ENCODE data around the gene ATP10A. TPM values are rescaled to one million over a fixed set of nuclear protein-coding genes. Genes with fewer than 3 reads are reported as not detected.

Gene ATP10A
- total RNA-seq, 1 donor from 2014 or later = not detected

DNA sequence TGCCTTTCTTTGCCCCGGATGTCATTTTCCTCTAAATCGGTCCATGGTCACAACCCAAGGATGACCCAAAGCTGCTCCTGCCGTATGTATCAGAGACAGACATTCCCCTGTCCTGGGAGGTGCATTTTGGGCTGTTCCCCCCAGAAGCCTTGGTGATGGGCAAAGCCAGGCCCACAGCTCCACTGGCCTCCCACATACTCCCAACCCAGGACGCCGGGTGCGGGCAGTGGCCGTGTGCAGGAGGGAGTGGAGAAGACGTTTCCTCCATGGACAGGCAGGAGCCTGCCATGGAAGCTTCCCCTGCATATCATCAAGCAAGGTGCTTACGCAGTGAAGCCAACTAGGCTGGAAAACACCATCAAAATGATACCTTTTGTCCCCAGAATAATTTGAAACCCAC, 175.0 kb downstream of the ATP10A start:
- TF ChIP-seq, protein P1, sequence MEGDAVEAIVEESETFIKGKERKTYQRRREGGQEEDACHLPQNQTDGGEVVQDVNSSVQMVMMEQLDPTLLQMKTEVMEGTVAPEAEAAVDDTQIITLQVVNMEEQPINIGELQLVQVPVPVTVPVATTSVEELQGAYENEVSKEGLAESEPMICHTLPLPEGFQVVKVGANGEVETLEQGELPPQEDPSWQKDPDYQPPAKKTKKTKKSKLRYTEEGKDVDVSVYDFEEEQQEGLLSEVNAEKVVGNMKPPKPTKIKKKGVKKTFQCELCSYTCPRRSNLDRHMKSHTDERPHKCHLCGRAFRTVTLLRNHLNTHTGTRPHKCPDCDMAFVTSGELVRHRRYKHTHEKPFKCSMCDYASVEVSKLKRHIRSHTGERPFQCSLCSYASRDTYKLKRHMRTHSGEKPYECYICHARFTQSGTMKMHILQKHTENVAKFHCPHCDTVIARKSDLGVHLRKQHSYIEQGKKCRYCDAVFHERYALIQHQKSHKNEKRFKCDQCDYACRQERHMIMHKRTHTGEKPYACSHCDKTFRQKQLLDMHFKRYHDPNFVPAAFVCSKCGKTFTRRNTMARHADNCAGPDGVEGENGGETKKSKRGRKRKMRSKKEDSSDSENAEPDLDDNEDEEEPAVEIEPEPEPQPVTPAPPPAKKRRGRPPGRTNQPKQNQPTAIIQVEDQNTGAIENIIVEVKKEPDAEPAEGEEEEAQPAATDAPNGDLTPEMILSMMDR (IDR thresholded peaks at IDR 0.05) = no peak
- H3K9me3 Mint-ChIP-seq = peaks cover under 1% of the 10 kb centered on the region
- ATAC-seq (ENCODE audit: low read depth) (no peak), DNase-seq (no peak)
- no peaks in the 10 kb centered on the region for H3K27me3 Mint-ChIP-seq
- H3K4me1 Mint-ChIP-seq = no peaks in the 10 kb centered on the region
- ChIA-PET CTCF (no interaction called here), POLR2A (no interaction called here)
- no peak overlapping the region for H3K4me3 Mint-ChIP-seq
- intact Hi-C loops (cut with micrococcal nuclease) = no loop called here
- H3K27ac Mint-ChIP-seq = no peak overlapping the region
- no peaks in the 10 kb centered on the region for H3K36me3 Mint-ChIP-seq (ENCODE audit: low read depth)

DNA sequence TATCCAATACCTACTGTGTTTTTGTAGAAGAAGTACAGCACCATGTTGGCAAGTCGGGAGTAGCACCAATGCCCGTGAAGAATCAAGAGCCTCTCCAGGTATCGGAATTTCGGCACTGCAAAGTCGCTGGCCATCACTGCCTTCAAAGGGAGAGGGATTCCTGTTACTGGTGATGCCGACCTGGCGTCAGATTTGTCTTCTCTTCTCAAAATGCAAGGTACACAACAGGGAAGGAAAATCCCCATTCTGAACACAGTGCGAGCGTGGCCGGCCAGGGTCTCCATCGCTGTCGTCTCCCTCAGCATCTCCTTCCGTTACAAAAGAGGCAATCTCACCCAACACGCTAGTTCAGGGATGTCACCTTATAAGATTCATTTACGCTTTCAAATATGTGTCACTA, 175.4 kb downstream of the ATP10A start:
- H3K36me3 Mint-ChIP-seq (ENCODE audit: low read depth) = no peaks in the 10 kb centered on the region
- ATAC-seq (ENCODE audit: low read depth) (no peak), DNase-seq (no peak)
- ChIA-PET CTCF (no interaction called here), POLR2A (no interaction called here)
- no peak overlapping the region for H3K4me3 Mint-ChIP-seq
- no peaks in the 10 kb centered on the region for H3K4me1 Mint-ChIP-seq
- H3K27ac Mint-ChIP-seq = no peak overlapping the region
- TF ChIP-seq, protein P1 (IDR thresholded peaks at IDR 0.05) = no peak
- no peaks in the 10 kb centered on the region for H3K27me3 Mint-ChIP-seq
- H3K9me3 Mint-ChIP-seq = peaks cover 3% of the 10 kb centered on the region
- intact Hi-C loops (cut with micrococcal nuclease) = no loop called here

DNA sequence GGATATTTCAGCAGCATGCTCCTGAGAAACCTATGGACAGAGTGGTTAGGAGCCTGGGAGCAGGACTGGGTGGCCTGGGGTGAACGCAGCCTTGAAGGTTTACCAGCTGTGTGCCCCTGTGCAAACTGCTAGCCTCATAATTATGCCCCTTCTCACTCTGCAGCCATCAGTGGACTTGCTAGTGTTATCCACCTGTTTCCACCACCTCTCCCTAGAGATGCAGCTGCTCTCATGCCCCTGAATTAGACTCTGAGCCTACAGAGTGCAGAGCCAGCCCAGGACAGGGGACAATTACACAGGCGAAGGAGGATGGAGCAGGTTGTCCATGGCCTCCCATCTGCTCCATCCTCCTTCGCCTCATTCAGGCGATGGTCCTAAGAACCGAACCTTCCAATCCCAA, 175.9 kb downstream of the ATP10A start:
- Mint-ChIP-seq H3K27ac (no peak overlapping the region), H3K36me3 (ENCODE audit: low read depth) (no peaks in the 10 kb centered on the region), H3K4me3 (no peak overlapping the region), H3K4me1 (no peaks in the 10 kb centered on the region), H3K27me3 (no peaks in the 10 kb centered on the region), H3K9me3 (peaks cover 3% of the 10 kb centered on the region)
- DNase-seq (no peak), ATAC-seq (ENCODE audit: low read depth) (no peak)
- intact Hi-C loops (cut with micrococcal nuclease) = no loop called here
- POLR2A ChIA-PET = no interaction called here
- CTCF ChIA-PET = no interaction called here
- TF ChIP-seq, protein P1 (IDR thresholded peaks at IDR 0.05) = no peak

DNA sequence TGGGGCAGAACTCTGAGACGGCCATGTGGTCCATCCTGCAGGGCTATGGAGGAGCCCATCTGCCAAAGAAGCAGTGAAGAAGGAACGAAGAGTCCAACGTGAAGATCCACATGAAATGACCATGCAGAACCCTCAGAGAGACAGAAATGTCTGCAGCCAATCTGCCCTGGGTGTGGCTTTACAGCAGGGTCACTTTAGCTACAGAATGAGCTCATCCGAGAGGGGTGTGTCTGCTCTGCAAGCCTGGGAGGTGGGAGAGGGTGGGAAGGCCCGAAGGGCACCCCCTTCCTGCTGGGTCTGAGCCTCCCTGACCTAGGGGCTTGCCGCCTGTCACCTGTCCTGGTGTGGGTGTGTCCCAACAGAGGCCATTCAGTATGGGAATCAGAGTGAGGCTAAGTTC, 176.3 kb downstream of the ATP10A start:
- ATAC-seq (ENCODE audit: low read depth) = no peak
- TF ChIP-seq, protein P1 (IDR thresholded peaks at IDR 0.05) = no peak
- CTCF ChIA-PET = no interaction called here
- Mint-ChIP-seq H3K4me1 (no peaks in the 10 kb centered on the region), H3K4me3 (no peak overlapping the region), H3K9me3 (peaks cover 3% of the 10 kb centered on the region), H3K27me3 (no peaks in the 10 kb centered on the region), H3K36me3 (ENCODE audit: low read depth) (no peaks in the 10 kb centered on the region), H3K27ac (no peak overlapping the region)
- no peak for DNase-seq
- POLR2A ChIA-PET = no interaction called here
- intact Hi-C loops (cut with micrococcal nuclease) = no loop called here

DNA sequence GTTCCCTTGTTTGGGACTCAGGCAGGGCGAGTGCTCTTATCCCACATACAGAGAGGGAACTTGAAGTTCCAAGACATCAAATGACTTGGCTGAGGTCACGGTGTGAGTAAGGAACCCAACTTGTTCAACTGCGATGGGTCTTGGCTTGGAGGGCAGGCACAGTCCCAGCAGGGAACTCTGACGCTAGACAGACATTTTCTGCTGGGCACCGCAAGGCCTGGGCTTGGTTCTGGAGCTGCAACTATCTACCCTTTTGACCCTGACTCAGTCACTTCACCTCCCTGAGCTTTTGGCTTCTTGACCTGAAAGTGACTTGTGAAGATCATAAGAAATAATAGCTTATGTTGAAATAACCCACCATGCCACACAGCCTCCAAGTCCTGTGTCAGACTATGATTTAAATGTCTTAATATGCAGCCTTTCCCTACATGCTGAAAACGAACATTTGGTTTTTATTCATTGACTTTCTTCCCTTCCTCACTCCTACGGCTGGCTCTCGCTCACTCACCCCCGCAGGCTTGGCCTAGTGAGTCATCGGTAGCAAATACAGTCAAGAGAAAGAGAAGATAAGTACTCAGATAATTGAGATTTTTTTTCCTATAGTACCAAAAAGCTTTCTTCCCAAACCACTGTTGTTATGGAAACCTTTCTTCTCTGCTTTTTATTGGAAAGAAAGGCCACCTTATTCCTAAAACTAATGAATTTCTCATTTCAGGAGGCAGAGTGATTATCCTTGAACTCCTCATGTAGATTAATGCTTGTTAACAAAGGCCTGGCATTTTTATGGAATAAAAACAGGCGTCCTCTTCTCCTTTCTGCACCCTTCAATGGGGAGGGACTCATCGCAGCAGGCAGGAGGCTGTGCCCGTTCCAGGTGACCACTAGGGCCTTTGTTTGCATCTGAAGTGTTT, 178.4 kb downstream of the ATP10A start:
- no peak for ATAC-seq (ENCODE audit: low read depth)
- POLR2A ChIA-PET = no interaction called here
- intact Hi-C loops (cut with micrococcal nuclease) = no loop called here

More for the DNA sequence above, 178.4 kb downstream of the ATP10A start:
- Mint-ChIP-seq H3K27me3 (no peaks in the 10 kb centered on the region), H3K27ac (no peak overlapping the region), H3K36me3 (ENCODE audit: low read depth) (no peaks in the 10 kb centered on the region), H3K4me1 (no peaks in the 10 kb centered on the region), H3K4me3 (no peak overlapping the region), H3K9me3 (peaks cover 3% of the 10 kb centered on the region)
- CTCF ChIA-PET = no interaction called here
- no peak for DNase-seq
- TF ChIP-seq, protein P1 (IDR thresholded peaks at IDR 0.05) = no peak

Measured in activated B cell treated with CpG ODN at 0.5 μM for 24 hours (primary cell).